HAP-1 (cell line): Measurements from ENCODE around the gene DPP10.
"Not testable (repeated sequence)": the region's sequence is repeated elsewhere in the genome, so short reads cannot be mapped to it uniquely, and the experiment has no call there.

Experiments used
- DNase-seq, 2 experiments: peaks; one replicate each; pipeline ENCODE4 v3.0.0-alpha.2; 2016 to 2020; ENCODE audit warnings: low spot score in 2 of 2
- H3K27me3 ChIP-seq: fragments of 250-450 bp; sonication (Bioruptor Pico); 2 replicates; pipeline ENCODE4 v1.5.1; 2020; ENCODE audit warnings: low read depth, mild to moderate bottlenecking, moderate library complexity
- H3K36me3 ChIP-seq: fragments of 250-450 bp; sonication (Bioruptor Pico); replicated peaks from 2 replicates; pipeline ENCODE4 v1.5.1; 2020; ENCODE audit warnings: mild to moderate bottlenecking
- H3K4me1 ChIP-seq: fragments of 250-450 bp; sonication (Bioruptor Pico); 2 replicates; pipeline ENCODE4 v1.5.1; 2020; ENCODE audit warnings: mild to moderate bottlenecking
- H3K4me3 ChIP-seq: fragments of 250-450 bp; sonication (Bioruptor Pico); 2 replicates; pipeline ENCODE4 v1.5.1; 2020; ENCODE audit warnings: mild to moderate bottlenecking, moderate library complexity
- H3K9me3 ChIP-seq: fragments of 250-450 bp; sonication (Bioruptor Pico); 2 replicates; pipeline ENCODE4 v1.5.1; 2020; ENCODE audit warnings: mild to moderate bottlenecking, moderate library complexity
- in situ Hi-C: fragments of 300-500 bp; cut with MboI; formaldehyde crosslinking; loops from 3 replicates; pipeline ENCODE4 v1.14.3; 2020; ENCODE audit warnings: low sequenced_read_pairs, inconsistent platforms, mixed read lengths

The DPP10 gene

GRCh38 chr2:114949228-114949804 is 506.9 kb downstream of the DPP10 start:
- Histone ChIP-seq H3K4me3 (no peak overlapping the region), H3K4me1 (peaks cover 4% of the 10 kb centered on the region), H3K36me3 (no peaks in the 10 kb centered on the region), H3K27me3 (no peaks in the 10 kb centered on the region), H3K9me3 (no peaks in the 10 kb centered on the region)
- no peak for DNase-seq
- in situ Hi-C loops, result no loop called here

- in situ Hi-C loops, result no loop called here
- Histone ChIP-seq H3K36me3 (no peaks in the 10 kb centered on the region), H3K27me3 (no peaks in the 10 kb centered on the region), H3K4me3 (no peak overlapping the region), H3K4me1 (peaks cover 15% of the 10 kb centered on the region), H3K9me3 (peaks cover 3% of the 10 kb centered on the region; the same call in 1 of the 2 replicates)
- no peak for DNase-seq
Measured at GRCh38 chr2:114960389-114960788, 517.9 kb downstream of the DPP10 start.

GRCh38 chr2:114962532-114962931 is 520.1 kb downstream of the DPP10 start:
- in situ Hi-C loops, result no loop called here
- Histone ChIP-seq H3K27me3 (no peaks in the 10 kb centered on the region), H3K4me1 (peaks cover 13% of the 10 kb centered on the region), H3K9me3 (no peaks in the 10 kb centered on the region), H3K4me3 (no peak overlapping the region), H3K36me3 (no peaks in the 10 kb centered on the region)
- DNase-seq, result peak in 1 of 2 experiments; percentile 90

- H3K27me3 ChIP-seq, result no peaks in the 10 kb centered on the region
- H3K36me3 ChIP-seq, result no peaks in the 10 kb centered on the region
- no peaks in the 10 kb centered on the region for H3K4me1 ChIP-seq
- H3K9me3 ChIP-seq, result no peaks in the 10 kb centered on the region
- in situ Hi-C loops, result no loop called here
- DNase-seq, result no peak
- no peak overlapping the region for H3K4me3 ChIP-seq
Measured at GRCh38 chr2:114968748-114969400, 526.4 kb downstream of the DPP10 start.

- H3K4me1 ChIP-seq, H3K9me3 ChIP-seq, DNase-seq, H3K4me3 ChIP-seq, in situ Hi-C loops, H3K27me3 ChIP-seq, H3K36me3 ChIP-seq: not testable (repeated sequence)
Measured at GRCh38 chr2:115004321-115004720, 561.9 kb downstream of the DPP10 start.

GRCh38 chr2:115011721-115012120 is 569.3 kb downstream of the DPP10 start:
- in situ Hi-C loops, result no loop called here
- Histone ChIP-seq H3K27me3 (no peaks in the 10 kb centered on the region), H3K4me1 (no peaks in the 10 kb centered on the region), H3K4me3 (no peak overlapping the region), H3K36me3 (no peaks in the 10 kb centered on the region), H3K9me3 (no peaks in the 10 kb centered on the region)
- no peak for DNase-seq

- H3K27me3 ChIP-seq, H3K36me3 ChIP-seq, H3K4me1 ChIP-seq, H3K4me3 ChIP-seq, in situ Hi-C loops, H3K9me3 ChIP-seq, DNase-seq: not testable (repeated sequence)
Measured at GRCh38 chr2:115022013-115022412, 579.6 kb downstream of the DPP10 start.

GRCh38 chr2:115034801-115035200 is 592.4 kb downstream of the DPP10 start:
- Histone ChIP-seq H3K9me3 (no peaks in the 10 kb centered on the region), H3K36me3 (no peaks in the 10 kb centered on the region; the same call in 1 of the 2 replicates), H3K27me3 (no peaks in the 10 kb centered on the region), H3K4me1 (no peaks in the 10 kb centered on the region), H3K4me3 (no peak overlapping the region)
- no peak for DNase-seq
- in situ Hi-C loops, result no loop called here

GRCh38 chr2:115036818-115037217 is 594.4 kb downstream of the DPP10 start:
- no peak for DNase-seq
- Histone ChIP-seq H3K9me3 (no peaks in the 10 kb centered on the region), H3K36me3 (no peaks in the 10 kb centered on the region; the same call in 1 of the 2 replicates), H3K4me1 (no peaks in the 10 kb centered on the region), H3K4me3 (no peak overlapping the region), H3K27me3 (no peaks in the 10 kb centered on the region)
- in situ Hi-C loops, result no loop called here

- Histone ChIP-seq H3K27me3 (no peaks in the 10 kb centered on the region), H3K4me1 (no peaks in the 10 kb centered on the region), H3K4me3 (no peak overlapping the region), H3K36me3 (no peaks in the 10 kb centered on the region), H3K9me3 (no peaks in the 10 kb centered on the region)
- in situ Hi-C loops, result no loop called here
- no peak for DNase-seq
Measured at GRCh38 chr2:115057473-115057872, 615.0 kb downstream of the DPP10 start.

- no peak for DNase-seq
- in situ Hi-C loops, result no loop called here
Measured at GRCh38 chr2:115070002-115070401, 627.6 kb downstream of the DPP10 start.

GRCh38 chr2:115071534-115071933 is 629.1 kb downstream of the DPP10 start:
- Histone ChIP-seq H3K36me3 (no peaks in the 10 kb centered on the region), H3K4me1 (peaks cover 8% of the 10 kb centered on the region), H3K27me3 (no peaks in the 10 kb centered on the region), H3K4me3 (no peak overlapping the region), H3K9me3 (0 out of 2 replicates have a peak, but pooled peaks cover 2% of the 10 kb centered on the region)
- no peak for DNase-seq
- in situ Hi-C loops, result no loop called here

More at GRCh38 chr2:115070002-115070401, 627.6 kb downstream of the DPP10 start:
- Histone ChIP-seq H3K4me3 (no peak overlapping the region), H3K27me3 (no peaks in the 10 kb centered on the region), H3K9me3 (0 out of 2 replicates have a peak, but pooled peaks cover 2% of the 10 kb centered on the region), H3K36me3 (no peaks in the 10 kb centered on the region), H3K4me1 (peaks cover 8% of the 10 kb centered on the region)

GRCh38 chr2:115075800-115076199 is 633.4 kb downstream of the DPP10 start:
- Histone ChIP-seq H3K36me3 (no peaks in the 10 kb centered on the region), H3K4me1 (peaks cover 4% of the 10 kb centered on the region), H3K4me3 (no peak overlapping the region), H3K9me3 (no peaks in the 10 kb centered on the region), H3K27me3 (no peaks in the 10 kb centered on the region)
- DNase-seq, result no peak
- in situ Hi-C loops, result no loop called here

GRCh38 chr2:115077626-115078025 is 635.2 kb downstream of the DPP10 start:
- Histone ChIP-seq H3K4me3 (no peak overlapping the region), H3K27me3 (no peaks in the 10 kb centered on the region), H3K4me1 (peaks cover 7% of the 10 kb centered on the region), H3K9me3 (no peaks in the 10 kb centered on the region), H3K36me3 (no peaks in the 10 kb centered on the region)
- in situ Hi-C loops, result no loop called here
- DNase-seq, result no peak
